HepG2 (cell line): Measurements from ENCODE around the gene R3HDM4. TPM values are rescaled to one million over a fixed set of nuclear protein-coding genes. Genes with fewer than 3 reads are reported as not detected.

Source experiments
- ATAC-seq: fragments of 200-7000 bp; cut with Tn5 transposase; 3 replicates; pipeline ENCODE4 v1.9.1; 2020; ENCODE audit warnings: mild to moderate bottlenecking, moderate library complexity
- BruUV-seq: library from RNA; stranded (reverse); fragments of 400-500 nt; replicated peaks from 2 replicates; lab custom pipeline; 2021; lab: Mats Ljungman, UMichigan
- CTCF ChIA-PET: fragments of 300-600 bp; formaldehyde crosslinking; extraction: SDS; loops from one replicate; lab custom pipeline; 2021; ENCODE audit warnings: low total read pairs, inconsistent platforms, low intra/inter-chr PET ratio; lab: Yijun Ruan, JAX
- POLR2A ChIA-PET: fragments of 350-600 bp; sonication (Branson Sonifier 250); formaldehyde crosslinking; loops from one replicate; lab custom pipeline; 2020; ENCODE audit warnings: antibody characterized with exemption, inconsistent platforms; lab: Yijun Ruan, JAX
- DNase-seq: peaks from one replicate; pipeline ENCODE4 v3.0.0-alpha.2; 2015; ENCODE audit warnings: low spot score
- FAIRE-seq: peaks from 3 replicates; lab custom pipeline; 2011; peaks lifted over from hg19 to GRCh38; lab: Jason Lieb, UNC
- H2AFZ ChIP-seq: one replicate; pipeline ENCODE4 v1.6.1; 2011; ENCODE audit warnings: low read length, inconsistent platforms
- H3K27ac ChIP-seq: fragments of 300-600 bp; 3 replicates; pipeline ENCODE4 v1.8.0; 2011; ENCODE audit warnings: mixed run types, mild to moderate bottlenecking, mixed read lengths, low read length, inconsistent platforms; ENCODE audit not compliant: insufficient read depth; ENCODE audit errors: extremely low read length
- H3K27me3 ChIP-seq, 2 experiments: fragments of 200-600 bp in 1 of 2; 2 replicates in 1 of 2; 3 replicates in 1 of 2; pipeline versions ENCODE4 v1.6.0 to v1.8.0; 2011; ENCODE audit warnings: low read length in 2 of 2, mild to moderate bottlenecking in 2 of 2, moderate library complexity in 2 of 2, inconsistent platforms in 1 of 2; ENCODE audit not compliant: insufficient read depth in 2 of 2, control insufficient read depth in 1 of 2
- H3K36me3 ChIP-seq, 2 experiments: fragments of 200-600 bp in 1 of 2; replicated peaks in 1 of 2; 2 replicates in 1 of 2; 3 replicates in 1 of 2; pipeline versions ENCODE4 v1.5.1 to v1.8.0; 2011; ENCODE audit warnings: low read length in 2 of 2, inconsistent platforms in 1 of 2; ENCODE audit not compliant: insufficient read depth in 2 of 2, control insufficient read depth in 1 of 2
- H3K4me1 ChIP-seq: 2 replicates; pipeline ENCODE4 v1.5.1; 2012; ENCODE audit warnings: low read length, inconsistent platforms; ENCODE audit not compliant: insufficient read depth
- H3K4me2 ChIP-seq: 2 replicates; pipeline ENCODE4 v1.6.0; 2011; ENCODE audit warnings: low read depth, low read length, inconsistent platforms
- H3K4me3 ChIP-seq, 3 experiments: fragments of 200-600 bp in 1 of 3; sonication (generic), shearing (Covaris generic) in 1 of 3; replicated peaks in 1 of 3; 2 replicates each; pipeline ENCODE4 v1.5.1; 2011 to 2016; ENCODE audit warnings: low read length in 3 of 3, inconsistent platforms in 2 of 3, low read depth in 2 of 3, mild to moderate bottlenecking in 2 of 3, control low read depth in 1 of 3, mixed read lengths in 1 of 3; ENCODE audit not compliant: insufficient read depth in 1 of 3
- H3K79me2 ChIP-seq: one replicate; pipeline ENCODE4 v1.6.1; 2011; ENCODE audit warnings: low read length, inconsistent platforms; ENCODE audit not compliant: insufficient read depth
- H3K9ac ChIP-seq: 2 replicates; pipeline ENCODE4 v1.6.0; 2011; ENCODE audit warnings: mild to moderate bottlenecking, low read depth, low read length, inconsistent platforms; ENCODE audit not compliant: insufficient read depth
- H3K9me3 ChIP-seq: 2 replicates; pipeline ENCODE4 v1.5.1; 2012; ENCODE audit warnings: mild to moderate bottlenecking, low read length
- H4K20me1 ChIP-seq: 2 replicates; pipeline ENCODE4 v1.6.0; 2011; ENCODE audit warnings: inconsistent platforms, mild to moderate bottlenecking, low read length, moderate library complexity; ENCODE audit not compliant: insufficient read depth
- GPN1 ChIP-seq: sonication (generic); formaldehyde crosslinking; IDR thresholded peaks from 2 replicates; pipeline ENCODE4 v1.5.1; 2020; ENCODE audit warnings: missing genetic modification reagents, borderline replicate concordance
- IRF2 ChIP-seq: IDR thresholded peaks from 2 replicates; pipeline ENCODE4 v1.6.1; 2018; ENCODE audit warnings: missing genetic modification reagents, missing compliant biosample characterization
- KAT2B ChIP-seq: fragments of 150-350 bp; IDR thresholded peaks from 2 replicates; pipeline ENCODE4 v1.6.1; 2014; ENCODE audit warnings: low read depth, low read length, borderline replicate concordance
- KAT7 ChIP-seq: IDR thresholded peaks from 2 replicates; pipeline ENCODE4 v1.6.1; 2018; ENCODE audit warnings: borderline replicate concordance, missing compliant biosample characterization
- KMT2B ChIP-seq: IDR thresholded peaks from 2 replicates; pipeline ENCODE4 v1.6.1; 2016; ENCODE audit warnings: missing genetic modification reagents, missing compliant biosample characterization
- MXI1 ChIP-seq: IDR thresholded peaks from 3 replicates; pipeline ENCODE4 v1.6.1; 2012; ENCODE audit warnings: low read depth, low read length, inconsistent platforms, borderline replicate concordance
- REXO4 ChIP-seq: sonication (generic); formaldehyde crosslinking; IDR thresholded peaks from 2 replicates; pipeline ENCODE4 v1.8.0; 2022; ENCODE audit warnings: missing genetic modification reagents, mild to moderate bottlenecking, borderline replicate concordance
- RXRB ChIP-seq: IDR thresholded peaks from 2 replicates; pipeline ENCODE4 v1.6.1; 2016; ENCODE audit warnings: borderline replicate concordance, missing genetic modification reagents, missing compliant biosample characterization
- STAT5B ChIP-seq: sonication (generic); formaldehyde crosslinking; IDR thresholded peaks from 2 replicates; pipeline ENCODE4 v1.4.0; 2020; ENCODE audit warnings: missing genetic modification reagents
- XRCC5 ChIP-seq: fragments of 200-400 bp; formaldehyde crosslinking; optimal IDR thresholded peaks from 2 replicates; pipeline ENCODE3; 2017; ENCODE audit warnings: mild to moderate bottlenecking, low read length
- ZBTB42 ChIP-seq: sonication (generic); formaldehyde crosslinking; IDR thresholded peaks from 2 replicates; pipeline ENCODE4 v1.5.0; 2020; ENCODE audit warnings: mild to moderate bottlenecking, missing genetic modification reagents
- ZNF34 ChIP-seq: sonication (generic); formaldehyde crosslinking; IDR thresholded peaks from 2 replicates; pipeline ENCODE4 v1.4.0; 2020; ENCODE audit warnings: mild to moderate bottlenecking, missing genetic modification reagents, borderline replicate concordance
- ZNF496 ChIP-seq: sonication (generic); formaldehyde crosslinking; IDR thresholded peaks from 2 replicates; pipeline ENCODE4 v1.8.1; 2023; ENCODE audit warnings: mild to moderate bottlenecking, moderate library complexity, missing genetic modification reagents; ENCODE audit not compliant: insufficient replicate concordance
- WGBS: methylation state at CpG from one replicate; pipeline ENCODE4 v1.1.6; 2017; ENCODE audit warnings: low lambda C conversion rate; 5-methylcytosine and 5-hydroxymethylcytosine counted together
- in situ Hi-C: cut with HindIII; loops from 2 replicates; pipeline ENCODE4 v1.10.0; 2017; ENCODE audit warnings: low pct_unique_long_range_greater_than_20kb; ENCODE audit not compliant: extremely low pct_ligation_motif_present
- intact Hi-C: fragments of 100-400 bp; cut with micrococcal nuclease; formaldehyde crosslinking; loops from one replicate; pipeline ENCODE4 v1.10.0; 2022; ENCODE audit not compliant: unreplicated experiment
- polyA plus RNA-seq, 8 experiments: library from polyadenylated mRNA; depleted of rRNA in 3 of 8; stranded (reverse) in 7 of 8; unstranded in 1 of 8; fragments of >200 nt; fragmentation: Illumina TruSeq in 4 of 8; extraction: Trizol in 4 of 8; gene quantifications; 2 replicates each; pipeline versions ENCODE4 v1.2.1 to v1.2.3, GENCODE V29; 2011 to 2016; ENCODE audit warnings: low read depth in 4 of 8, missing spikeins in 1 of 8, mixed read lengths in 1 of 8; ENCODE audit not compliant: insufficient read depth in 1 of 8
- total RNA-seq, 5 experiments: library from RNA; depleted of rRNA; stranded (reverse); fragments of >200 nt; fragmentation: Illumina TruSeq; extraction: Trizol; gene quantifications; 2 replicates each; pipeline ENCODE4 v1.2.3, GENCODE V29; 2016; ENCODE audit warnings: low read depth in 1 of 5
- TF ChIP-seq, protein P1 (sequence below): sonication (generic); formaldehyde crosslinking; IDR thresholded peaks from 2 replicates; pipeline ENCODE4 v1.5.0; 2020; ENCODE audit warnings: mild to moderate bottlenecking, missing genetic modification reagents
- TF ChIP-seq, protein P2 (sequence below): IDR thresholded peaks from 2 replicates; pipeline ENCODE4 v1.6.1; 2016; ENCODE audit warnings: low read depth
- TF ChIP-seq, protein P3 (sequence below): sonication (generic); formaldehyde crosslinking; IDR thresholded peaks from 2 replicates; pipeline ENCODE4 v1.5.1; 2020; ENCODE audit warnings: mild to moderate bottlenecking, missing genetic modification reagents, moderate library complexity

R3HDM4 gene
- total and polyA plus RNA-seq, 2 of the 13 experiments (the other 11 are each of a cell fraction or from before 2014, with no cell fraction given) = 26.2 to 26.9 TPM

DNA sequence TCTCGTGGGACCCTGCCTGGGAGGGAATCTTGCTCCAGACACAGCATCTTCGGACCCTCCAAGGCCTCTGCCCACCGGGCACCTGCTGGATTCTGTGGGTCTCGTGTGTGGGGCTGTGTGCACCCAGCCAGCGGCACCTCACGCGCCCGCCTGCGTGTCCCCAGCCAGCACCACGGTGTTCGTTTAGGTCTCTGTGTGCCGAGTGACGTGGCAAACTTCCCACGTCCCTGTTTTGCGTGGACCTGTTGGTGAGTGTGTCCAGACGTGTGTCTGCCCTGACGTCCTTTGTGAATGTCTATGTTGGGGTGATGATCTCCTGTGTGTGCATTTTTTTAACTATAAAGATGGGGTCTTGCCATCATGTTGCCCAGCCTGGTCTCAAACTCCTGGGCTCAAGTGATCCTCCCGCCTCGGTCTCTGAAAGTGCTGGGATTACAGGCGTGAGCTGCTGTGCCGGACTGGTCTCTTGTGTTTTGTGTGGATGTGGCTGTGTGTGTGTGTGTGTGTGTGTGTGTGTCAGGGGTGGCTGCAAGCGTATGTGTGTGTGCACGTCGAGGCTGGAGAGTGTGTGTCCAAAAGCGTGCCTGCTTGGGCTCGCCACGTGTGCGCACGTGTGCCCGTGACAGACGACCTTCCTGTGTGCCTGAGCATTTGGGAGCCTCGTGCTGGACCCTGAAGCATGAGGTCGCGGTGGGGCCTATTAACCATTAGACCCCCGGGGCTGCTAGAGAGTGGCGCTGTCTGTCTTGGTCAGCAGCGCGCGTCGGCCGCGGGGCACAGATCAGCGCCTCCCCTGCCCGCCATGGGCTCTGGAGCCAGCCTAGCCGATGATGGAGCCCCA is 28.5 kb upstream of the R3HDM4 start:
- Histone ChIP-seq H3K4me1 (peaks cover 43% of the 10 kb centered on the region), H3K9me3 (no peaks in the 10 kb centered on the region), H3K36me3 (peaks cover 27 to 76% of the 10 kb centered on the region in 2 experiments), H3K9ac (no peak overlapping the region), H3K4me3 (no peak overlapping the region), H3K27me3 (no peaks in the 10 kb centered on the region; a peak in 1 of 5 replicates), H3K79me2 (peaks cover 82% of the 10 kb centered on the region), H4K20me1 (peaks cover 77% of the 10 kb centered on the region; the same call in 1 of the 2 replicates), H2AFZ (no peak overlapping the region), H3K27ac (no peak overlapping the region), H3K4me2 (no peak overlapping the region)
- intact Hi-C loops = no loop called here
- DNase-seq = no peak
- in situ Hi-C loops = no loop called here
- no TSS peak for BruUV-seq
- ATAC-seq = no peak
- no peak for FAIRE-seq
- WGBS = 97% methylated on average over 25 of the region's 45 CpGs
- POLR2A ChIA-PET = interaction anchor here (2.6 kb wide), 1 partner anchor 11 kb away, joined by 18 read pairs; no protein-coding TSS in a partner anchor
- CTCF ChIA-PET = no interaction called here
- TF ChIP-seq KMT2B (CRISPR knock-in tag) (no peak), ZNF34 (CRISPR knock-in tag) (no peak), GPN1 (CRISPR knock-in tag) (no peak), IRF2 (CRISPR knock-in tag) (no peak), XRCC5 (no peak), STAT5B (CRISPR knock-in tag) (no peak), RXRB (CRISPR knock-in tag) (no peak), KAT7 (CRISPR knock-in tag) (no peak), REXO4 (CRISPR knock-in tag) (no peak), ZBTB42 (CRISPR knock-in tag) (no peak), ZNF496 (CRISPR knock-in tag) (no peak), KAT2B (no peak), MXI1 (no peak)
- TF ChIP-seq, protein P1, sequence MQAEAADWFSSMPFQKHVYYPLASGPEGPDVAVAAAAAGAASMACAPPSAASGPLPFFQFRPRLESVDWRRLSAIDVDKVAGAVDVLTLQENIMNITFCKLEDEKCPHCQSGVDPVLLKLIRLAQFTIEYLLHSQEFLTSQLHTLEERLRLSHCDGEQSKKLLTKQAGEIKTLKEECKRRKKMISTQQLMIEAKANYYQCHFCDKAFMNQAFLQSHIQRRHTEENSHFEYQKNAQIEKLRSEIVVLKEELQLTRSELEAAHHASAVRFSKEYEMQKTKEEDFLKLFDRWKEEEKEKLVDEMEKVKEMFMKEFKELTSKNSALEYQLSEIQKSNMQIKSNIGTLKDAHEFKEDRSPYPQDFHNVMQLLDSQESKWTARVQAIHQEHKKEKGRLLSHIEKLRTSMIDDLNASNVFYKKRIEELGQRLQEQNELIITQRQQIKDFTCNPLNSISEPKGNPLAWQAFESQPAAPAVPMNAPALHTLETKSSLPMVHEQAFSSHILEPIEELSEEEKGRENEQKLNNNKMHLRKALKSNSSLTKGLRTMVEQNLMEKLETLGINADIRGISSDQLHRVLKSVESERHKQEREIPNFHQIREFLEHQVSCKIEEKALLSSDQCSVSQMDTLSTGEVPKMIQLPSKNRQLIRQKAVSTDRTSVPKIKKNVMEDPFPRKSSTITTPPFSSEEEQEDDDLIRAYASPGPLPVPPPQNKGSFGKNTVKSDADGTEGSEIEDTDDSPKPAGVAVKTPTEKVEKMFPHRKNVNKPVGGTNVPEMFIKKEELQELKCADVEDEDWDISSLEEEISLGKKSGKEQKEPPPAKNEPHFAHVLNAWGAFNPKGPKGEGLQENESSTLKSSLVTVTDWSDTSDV (CRISPR knock-in tag) = no peak
- TF ChIP-seq, protein P2, sequence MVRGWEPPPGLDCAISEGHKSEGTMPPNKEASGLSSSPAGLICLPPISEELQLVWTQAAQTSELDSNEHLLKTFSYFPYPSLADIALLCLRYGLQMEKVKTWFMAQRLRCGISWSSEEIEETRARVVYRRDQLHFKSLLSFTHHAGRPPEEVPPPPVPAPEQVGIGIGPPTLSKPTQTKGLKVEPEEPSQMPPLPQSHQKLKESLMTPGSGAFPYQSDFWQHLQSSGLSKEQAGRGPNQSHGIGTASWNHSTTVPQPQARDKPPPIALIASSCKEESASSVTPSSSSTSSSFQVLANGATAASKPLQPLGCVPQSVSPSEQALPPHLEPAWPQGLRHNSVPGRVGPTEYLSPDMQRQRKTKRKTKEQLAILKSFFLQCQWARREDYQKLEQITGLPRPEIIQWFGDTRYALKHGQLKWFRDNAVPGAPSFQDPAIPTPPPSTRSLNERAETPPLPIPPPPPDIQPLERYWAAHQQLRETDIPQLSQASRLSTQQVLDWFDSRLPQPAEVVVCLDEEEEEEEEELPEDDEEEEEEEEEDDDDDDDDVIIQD (CRISPR knock-in tag) = no peak
- TF ChIP-seq, protein P3, sequence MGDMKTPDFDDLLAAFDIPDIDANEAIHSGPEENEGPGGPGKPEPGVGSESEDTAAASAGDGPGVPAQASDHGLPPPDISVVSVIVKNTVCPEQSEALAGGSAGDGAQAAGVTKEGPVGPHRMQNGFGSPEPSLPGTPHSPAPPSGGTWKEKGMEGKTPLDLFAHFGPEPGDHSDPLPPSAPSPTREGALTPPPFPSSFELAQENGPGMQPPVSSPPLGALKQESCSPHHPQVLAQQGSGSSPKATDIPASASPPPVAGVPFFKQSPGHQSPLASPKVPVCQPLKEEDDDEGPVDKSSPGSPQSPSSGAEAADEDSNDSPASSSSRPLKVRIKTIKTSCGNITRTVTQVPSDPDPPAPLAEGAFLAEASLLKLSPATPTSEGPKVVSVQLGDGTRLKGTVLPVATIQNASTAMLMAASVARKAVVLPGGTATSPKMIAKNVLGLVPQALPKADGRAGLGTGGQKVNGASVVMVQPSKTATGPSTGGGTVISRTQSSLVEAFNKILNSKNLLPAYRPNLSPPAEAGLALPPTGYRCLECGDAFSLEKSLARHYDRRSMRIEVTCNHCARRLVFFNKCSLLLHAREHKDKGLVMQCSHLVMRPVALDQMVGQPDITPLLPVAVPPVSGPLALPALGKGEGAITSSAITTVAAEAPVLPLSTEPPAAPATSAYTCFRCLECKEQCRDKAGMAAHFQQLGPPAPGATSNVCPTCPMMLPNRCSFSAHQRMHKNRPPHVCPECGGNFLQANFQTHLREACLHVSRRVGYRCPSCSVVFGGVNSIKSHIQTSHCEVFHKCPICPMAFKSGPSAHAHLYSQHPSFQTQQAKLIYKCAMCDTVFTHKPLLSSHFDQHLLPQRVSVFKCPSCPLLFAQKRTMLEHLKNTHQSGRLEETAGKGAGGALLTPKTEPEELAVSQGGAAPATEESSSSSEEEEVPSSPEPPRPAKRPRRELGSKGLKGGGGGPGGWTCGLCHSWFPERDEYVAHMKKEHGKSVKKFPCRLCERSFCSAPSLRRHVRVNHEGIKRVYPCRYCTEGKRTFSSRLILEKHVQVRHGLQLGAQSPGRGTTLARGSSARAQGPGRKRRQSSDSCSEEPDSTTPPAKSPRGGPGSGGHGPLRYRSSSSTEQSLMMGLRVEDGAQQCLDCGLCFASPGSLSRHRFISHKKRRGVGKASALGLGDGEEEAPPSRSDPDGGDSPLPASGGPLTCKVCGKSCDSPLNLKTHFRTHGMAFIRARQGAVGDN (CRISPR knock-in tag) = peak; percentile 16; the same call in 1 of the 2 replicates
